Heart left ventricle (tissue), 16 donors: ENCODE measurements around the gene SND1. TPM values are rescaled to one million over a fixed set of nuclear protein-coding genes. Genes with fewer than 3 reads are reported as not detected.

Experiments
- ATAC-seq, 4 donors: fragments of 200-7000 bp; cut with Tn5 transposase; one replicate each; pipeline ENCODE4 v1.9.1; 2020 to 2022; ENCODE audit warnings: moderate library complexity in 4 of 4, mild to moderate bottlenecking in 3 of 4, moderate number of reproducible peaks in 1 of 4
- DNase-seq, 5 donors: peaks; one replicate each; pipeline ENCODE4 v3.0.0-alpha.2; 2020
- H3K27ac ChIP-seq, 12 donors: fragments of 200-600 bp; sonication (generic) in 4 of 12; one replicate each; pipeline versions ENCODE4 v1.5.0 to v1.8.0; 2016 to 2022; ENCODE audit warnings: mild to moderate bottlenecking in 2 of 12
- H3K27me3 ChIP-seq, 9 donors: fragments of 200-600 bp; sonication (generic) in 2 of 9; one replicate each; pipeline versions ENCODE4 v1.5.1 to v1.8.0; 2016 to 2022; ENCODE audit warnings: mild to moderate bottlenecking in 3 of 9
- H3K36me3 ChIP-seq, 9 donors: fragments of 200-600 bp; sonication (generic) in 2 of 9; one replicate each; pipeline versions ENCODE4 v1.5.0 to v1.8.0; 2018 to 2022; ENCODE audit warnings: mild to moderate bottlenecking in 2 of 9
- H3K4me1 ChIP-seq, 12 donors: fragments of 200-600 bp; sonication (generic) in 4 of 12; one replicate each; pipeline versions ENCODE4 v1.5.0 to v1.8.0; 2016 to 2022; ENCODE audit warnings: mild to moderate bottlenecking in 3 of 12
- H3K4me3 ChIP-seq, 12 donors: fragments of 200-600 bp; sonication (generic) in 4 of 12; one replicate each; pipeline versions ENCODE4 v1.5.0 to v1.8.0; 2017 to 2022; ENCODE audit warnings: mild to moderate bottlenecking in 9 of 12, moderate library complexity in 4 of 12
- H3K9me3 ChIP-seq, 12 donors: fragments of 200-600 bp; sonication (generic) in 4 of 12; one replicate each; pipeline versions ENCODE4 v1.5.0 to v1.8.0; 2016 to 2022; ENCODE audit warnings: mild to moderate bottlenecking in 1 of 12
- CTCF ChIP-seq, 12 donors: fragments of 200-600 bp; sonication (generic) in 4 of 12; IDR thresholded peaks; one replicate each; pipeline versions ENCODE4 v1.5.0 to v1.8.0; 2018 to 2022; ENCODE audit warnings: antibody characterized with exemption in 12 of 12, mild to moderate bottlenecking in 5 of 12
- POLR2A ChIP-seq, 2 donors: fragments of 450-650 bp; IDR thresholded peaks; one replicate each; pipeline ENCODE4 v1.6.1; 2017; ENCODE audit warnings: antibody characterized with exemption in 2 of 2, mild to moderate bottlenecking in 2 of 2, moderate library complexity in 2 of 2
- WGBS, 4 donors: extraction: QIAGEN DNeasy Blood & Tissue Kit in 2 of 4; methylation state at CpG; one replicate each; pipeline versions ENCODE4 v1.1.5 to v1.1.7; 2013 to 2018; 5-methylcytosine and 5-hydroxymethylcytosine counted together
- intact Hi-C, 10 donors: fragments of 100-400 bp; cut with DNase I; formaldehyde crosslinking; loops; one replicate each; pipeline versions ENCODE4 v1.11.1 to v1.14.2; 2022
- polyA plus RNA-seq, 2 donors: library from polyadenylated mRNA; stranded (reverse); fragments of 200-250 nt; gene quantifications; one replicate each; pipeline ENCODE4 v1.2.3, GENCODE V29; 2013
- total RNA-seq, 9 donors: library from RNA; depleted of rRNA in 2 of 9; stranded (reverse); fragments of >200 nt in 2 of 9; fragmentation: NEBNext Ultra II Directional in 3 of 9; extraction: Animal tissue kit (Norgen Biotek cat#: 25700) in 3 of 9; gene quantifications; one replicate each; pipeline versions ENCODE4 v1.1.0 to v1.2.4, GENCODE V29; 2016 to 2023
- donor health status: ischemic (EF 13 %, LVEDD 7.1; RV severe dilation, severe dysfunction).
- donor health status: healthy with polysubstance abuse.
- donor health status: DM: no; HTN: yes; CAD: no.
- donor health status: DM: no; HTN: no; CAD: no.
- donor health status: ischemic (EF 25% LVEDD 6.9; RV normal size, moderate dysfunction).
- donor health status: ischemic (EF 25% LVEDD 5.7; RV mildly dilated, moderate dysfunction).
- donor health status: healthy.
- donor health status: DM: yes; HTN: yes; CAD: no.
- donor health status: ischemic (EF 35%, LVEDD 5.7; RV mildly dilated, moderate dysfunction).
- donor health status: nonischemic (EF 11% LVEDD 7.7; RV severe dilation, severe dysfunction).
- donor health status: DM: yes; HTN: yes; CAD: no.
- donor health status: PGD.
- donor health status: ischemic (EF 29% LVEDD 5.4; RV normal size, mild dysfunction).
- donor health status: nonischemic (EF 23%, LVEDD 6.1; RV moderate dilation, normal function).

The SND1 gene
- total and polyA plus RNA-seq, 11 donors, result 45.6 to 115 (median 76.3) TPM

DNA sequence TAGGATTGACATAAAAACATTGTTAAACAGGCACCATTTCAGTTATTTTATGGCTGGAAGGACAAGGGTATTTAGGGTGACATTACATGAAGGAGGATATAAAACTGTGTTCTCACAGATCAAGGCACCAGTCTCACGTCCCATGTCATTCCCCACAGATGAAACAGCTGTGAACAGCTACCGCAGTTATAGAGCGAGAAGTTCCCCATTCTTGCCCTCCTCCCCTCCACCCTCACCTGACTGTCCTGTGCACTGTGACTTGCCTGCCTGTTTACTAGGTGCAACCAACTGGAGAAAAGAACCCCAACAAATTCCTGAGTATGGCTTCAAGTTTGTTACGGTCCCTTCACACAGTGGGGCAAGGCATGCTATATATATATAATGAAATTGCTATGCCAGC, 141.6 kb downstream of the SND1 start:
- DNase-seq, result no peak
- 90 to 94% (median 93%) methylated on average over 4 of the region's 4 CpGs for WGBS, 4 donors
- no peak overlapping the region for H3K27ac ChIP-seq
- H3K9me3 ChIP-seq, result no peaks in the 10 kb centered on the region
- H3K4me1 ChIP-seq, result peaks cover 0 to 43% (median 9%) of the 10 kb centered on the region in 12 donors
- H3K36me3 ChIP-seq, result no peaks in the 10 kb centered on the region
- intact Hi-C loops, result no loop called here
- no peaks in the 10 kb centered on the region for H3K27me3 ChIP-seq
- no peak overlapping the region for H3K4me3 ChIP-seq
- ATAC-seq, result peak in 3 of 4 donors; percentile 26 to 58 (median 34)
- TF ChIP-seq POLR2A (IDR thresholded peaks at IDR 0.05) (no peak), CTCF (IDR thresholded peaks at IDR 0.05) (no peak)

- WGBS, 4 donors, result 65 to 84% (median 79%) methylated on average over 1 of the region's 1 CpG
- H3K27ac ChIP-seq, result no peak overlapping the region
- DNase-seq, result no peak
- no peak for ATAC-seq
- no peaks in the 10 kb centered on the region for H3K36me3 ChIP-seq
- no peak overlapping the region for H3K4me3 ChIP-seq
- no peaks in the 10 kb centered on the region for H3K27me3 ChIP-seq
- intact Hi-C loops, result no loop called here
- TF ChIP-seq CTCF (IDR thresholded peaks at IDR 0.05) (no peak), POLR2A (IDR thresholded peaks at IDR 0.05) (no peak)
- no peaks in the 10 kb centered on the region for H3K9me3 ChIP-seq
- peaks cover 0 to 49% (median 11%) of the 10 kb centered on the region in 12 donors for H3K4me1 ChIP-seq
These were observed 142.1 kb downstream of the SND1 start for GRCh38 chr7:127794136-127794535.

GRCh38 chr7:127794551-127794950, 142.6 kb downstream of the SND1 start:
- H3K27me3 ChIP-seq, result no peaks in the 10 kb centered on the region
- no peaks in the 10 kb centered on the region for H3K36me3 ChIP-seq
- no peaks in the 10 kb centered on the region for H3K9me3 ChIP-seq
- DNase-seq, result no peak
- peaks cover 0 to 53% (median 15%) of the 10 kb centered on the region in 12 donors for H3K4me1 ChIP-seq
- no peak overlapping the region for H3K4me3 ChIP-seq
- 65 to 78% (median 69%) methylated on average over 4 of the region's 4 CpGs for WGBS, 4 donors
- H3K27ac ChIP-seq, result no peak overlapping the region
- TF ChIP-seq POLR2A (IDR thresholded peaks at IDR 0.05) (no peak), CTCF (IDR thresholded peaks at IDR 0.05) (no peak)
- no peak for ATAC-seq
- intact Hi-C loops, result no loop called here

DNA sequence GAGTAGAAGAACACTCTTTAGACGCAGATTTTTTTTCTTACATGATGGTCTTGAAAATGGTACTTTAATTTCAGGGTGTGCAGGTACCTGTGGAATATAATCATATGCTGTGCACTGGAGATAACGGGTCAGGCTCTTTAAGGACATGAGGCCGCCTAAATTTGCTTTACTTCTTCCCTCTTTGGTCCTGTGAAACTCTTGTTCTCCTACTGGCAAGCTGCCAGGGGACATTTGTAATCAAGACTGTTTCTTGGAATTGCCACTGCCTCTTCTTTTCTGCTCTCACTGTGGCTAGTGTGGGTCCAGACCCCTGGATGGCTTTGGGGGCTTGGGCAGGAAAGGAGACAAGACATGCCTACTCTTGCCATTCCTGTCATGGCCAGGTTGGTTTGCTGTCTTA, 146.0 kb downstream of the SND1 start:
- Histone ChIP-seq H3K4me1 (peaks cover 0 to 48% (median 20%) of the 10 kb centered on the region in 12 donors), H3K4me3 (no peak overlapping the region), H3K9me3 (no peaks in the 10 kb centered on the region), H3K36me3 (no peaks in the 10 kb centered on the region), H3K27me3 (no peaks in the 10 kb centered on the region), H3K27ac (no peak overlapping the region)
- peak in 3 of 5 donors; percentile 21 to 38 (median 23) for DNase-seq
- no peak for ATAC-seq
- WGBS, 4 donors, result 67 to 80% (median 79%) methylated on average over 3 of the region's 3 CpGs
- no peak for TF ChIP-seq POLR2A (IDR thresholded peaks at IDR 0.05)
- no peak for TF ChIP-seq CTCF (IDR thresholded peaks at IDR 0.05)
- intact Hi-C loops, result no loop called here
